Calu3 (cell line): ENCODE results near the gene PDE6B. TPM values are rescaled to one million over a fixed set of nuclear protein-coding genes. Genes with fewer than 3 reads are reported as not detected.
A peak's percentile ranks its signal among the peaks of the same experiment; 100 is the strongest.

Experiments
- BruUV-seq: library from RNA; stranded (reverse); fragments of 400-500 nt; replicated peaks from 2 replicates; lab custom pipeline; 2021; lab: Mats Ljungman, UMichigan
- CTCF ChIA-PET: fragments of 300-600 bp; sonication (Branson Sonifier 250); formaldehyde crosslinking; loops from one replicate; lab custom pipeline; 2022; ENCODE audit warnings: antibody characterized with exemption; lab: Charles Lee
- DNase-seq: peaks from one replicate; pipeline ENCODE4 v3.0.0; 2022
- H3K27ac Mint-ChIP-seq: one replicate; pipeline ENCODE4 v1.8.0; 2022; ENCODE audit warnings: mixed read lengths; ENCODE audit not compliant: unreplicated experiment
- H3K27me3 Mint-ChIP-seq: one replicate; pipeline ENCODE4 v1.8.0; 2022; ENCODE audit warnings: mixed read lengths; ENCODE audit not compliant: unreplicated experiment
- H3K36me3 Mint-ChIP-seq: one replicate; pipeline ENCODE4 v1.8.0; 2022; ENCODE audit warnings: mild to moderate bottlenecking, moderate library complexity, mixed read lengths; ENCODE audit not compliant: insufficient read depth, unreplicated experiment
- H3K4me1 Mint-ChIP-seq: one replicate; pipeline ENCODE4 v1.8.0; 2022; ENCODE audit warnings: mild to moderate bottlenecking, low read depth, mixed read lengths; ENCODE audit not compliant: unreplicated experiment
- H3K4me3 Mint-ChIP-seq: one replicate; pipeline ENCODE4 v1.8.0; 2022; ENCODE audit warnings: mild to moderate bottlenecking, low read depth, moderate library complexity, mixed read lengths; ENCODE audit not compliant: unreplicated experiment
- H3K9me3 Mint-ChIP-seq: one replicate; pipeline ENCODE4 v1.8.0; 2022; ENCODE audit warnings: low read depth, mixed read lengths; ENCODE audit not compliant: unreplicated experiment
- CTCF ChIP-seq: fragments of 200-600 bp; IDR thresholded peaks from one replicate; pipeline ENCODE4 v1.8.0; 2022; ENCODE audit warnings: antibody characterized with exemption; ENCODE audit not compliant: unreplicated experiment
- intact Hi-C: fragments of 100-400 bp; cut with micrococcal nuclease; formaldehyde crosslinking; loops from one replicate; pipeline ENCODE4 v1.10.0; 2022; ENCODE audit not compliant: unreplicated experiment
- total RNA-seq: library from RNA; stranded (reverse); gene quantifications from 2 replicates; pipeline ENCODE4 v1.2.3, GENCODE V29; 2022

PDE6B gene
- total RNA-seq, 1 experiment from 2014 or later = not detected

- CTCF ChIA-PET = no interaction called here
- Mint-ChIP-seq H3K4me1 (no peaks in the 10 kb centered on the region), H3K9me3 (peaks cover 7% of the 10 kb centered on the region), H3K27me3 (peaks cover 13% of the 10 kb centered on the region), H3K27ac (no peak overlapping the region), H3K4me3 (no peak overlapping the region), H3K36me3 (no peaks in the 10 kb centered on the region)
- DNase-seq = peak; percentile 68
- BruUV-seq = no TSS peak
- no peak for TF ChIP-seq CTCF
- intact Hi-C loops = no loop called here
Observed at GRCh38 chr4:602559-602942, 22.8 kb upstream of the PDE6B start.

GRCh38 chr4:604131-604530 lies 21.2 kb upstream of the PDE6B start:
- intact Hi-C loops = no loop called here
- Mint-ChIP-seq H3K36me3 (no peaks in the 10 kb centered on the region), H3K27me3 (peaks cover 4% of the 10 kb centered on the region), H3K9me3 (peaks cover 3% of the 10 kb centered on the region), H3K27ac (no peak overlapping the region), H3K4me1 (no peaks in the 10 kb centered on the region), H3K4me3 (no peak overlapping the region)
- no TSS peak for BruUV-seq
- no peak for TF ChIP-seq CTCF
- CTCF ChIA-PET = no interaction called here
- no peak for DNase-seq

- CTCF ChIA-PET = no interaction called here
- TF ChIP-seq CTCF = no peak
- Mint-ChIP-seq H3K9me3 (peaks cover 7% of the 10 kb centered on the region), H3K4me3 (no peak overlapping the region), H3K4me1 (no peaks in the 10 kb centered on the region), H3K36me3 (peaks cover 3% of the 10 kb centered on the region), H3K27ac (no peak overlapping the region), H3K27me3 (peaks cover 14% of the 10 kb centered on the region)
- no peak for DNase-seq
- intact Hi-C loops = no loop called here
- no TSS peak for BruUV-seq
Observed at GRCh38 chr4:605702-606425, 19.5 kb upstream of the PDE6B start.

GRCh38 chr4:608236-608635 lies 17.1 kb upstream of the PDE6B start:
- DNase-seq = no peak
- Mint-ChIP-seq H3K4me1 (no peaks in the 10 kb centered on the region), H3K9me3 (peaks cover 5% of the 10 kb centered on the region), H3K27ac (no peak overlapping the region), H3K4me3 (no peak overlapping the region), H3K36me3 (peaks cover 3% of the 10 kb centered on the region), H3K27me3 (peaks cover 15% of the 10 kb centered on the region)
- BruUV-seq = no TSS peak
- intact Hi-C loops = no loop called here
- CTCF ChIA-PET = no interaction called here
- TF ChIP-seq CTCF = no peak
